HG03135 (cell line): ENCODE data around the gene ARHGAP25.

ENCODE experiments used
- ATAC-seq: cut with Tn5 transposase; IDR thresholded peaks from one replicate; pipeline ENCODE4 v1.9.1; 2021; ENCODE audit warnings: mild to moderate bottlenecking, moderate library complexity; ENCODE audit not compliant: unreplicated experiment

ARHGAP25 gene, protein sequence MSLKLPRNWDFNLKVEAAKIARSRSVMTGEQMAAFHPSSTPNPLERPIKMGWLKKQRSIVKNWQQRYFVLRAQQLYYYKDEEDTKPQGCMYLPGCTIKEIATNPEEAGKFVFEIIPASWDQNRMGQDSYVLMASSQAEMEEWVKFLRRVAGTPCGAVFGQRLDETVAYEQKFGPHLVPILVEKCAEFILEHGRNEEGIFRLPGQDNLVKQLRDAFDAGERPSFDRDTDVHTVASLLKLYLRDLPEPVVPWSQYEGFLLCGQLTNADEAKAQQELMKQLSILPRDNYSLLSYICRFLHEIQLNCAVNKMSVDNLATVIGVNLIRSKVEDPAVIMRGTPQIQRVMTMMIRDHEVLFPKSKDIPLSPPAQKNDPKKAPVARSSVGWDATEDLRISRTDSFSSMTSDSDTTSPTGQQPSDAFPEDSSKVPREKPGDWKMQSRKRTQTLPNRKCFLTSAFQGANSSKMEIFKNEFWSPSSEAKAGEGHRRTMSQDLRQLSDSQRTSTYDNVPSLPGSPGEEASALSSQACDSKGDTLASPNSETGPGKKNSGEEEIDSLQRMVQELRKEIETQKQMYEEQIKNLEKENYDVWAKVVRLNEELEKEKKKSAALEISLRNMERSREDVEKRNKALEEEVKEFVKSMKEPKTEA

DNA sequence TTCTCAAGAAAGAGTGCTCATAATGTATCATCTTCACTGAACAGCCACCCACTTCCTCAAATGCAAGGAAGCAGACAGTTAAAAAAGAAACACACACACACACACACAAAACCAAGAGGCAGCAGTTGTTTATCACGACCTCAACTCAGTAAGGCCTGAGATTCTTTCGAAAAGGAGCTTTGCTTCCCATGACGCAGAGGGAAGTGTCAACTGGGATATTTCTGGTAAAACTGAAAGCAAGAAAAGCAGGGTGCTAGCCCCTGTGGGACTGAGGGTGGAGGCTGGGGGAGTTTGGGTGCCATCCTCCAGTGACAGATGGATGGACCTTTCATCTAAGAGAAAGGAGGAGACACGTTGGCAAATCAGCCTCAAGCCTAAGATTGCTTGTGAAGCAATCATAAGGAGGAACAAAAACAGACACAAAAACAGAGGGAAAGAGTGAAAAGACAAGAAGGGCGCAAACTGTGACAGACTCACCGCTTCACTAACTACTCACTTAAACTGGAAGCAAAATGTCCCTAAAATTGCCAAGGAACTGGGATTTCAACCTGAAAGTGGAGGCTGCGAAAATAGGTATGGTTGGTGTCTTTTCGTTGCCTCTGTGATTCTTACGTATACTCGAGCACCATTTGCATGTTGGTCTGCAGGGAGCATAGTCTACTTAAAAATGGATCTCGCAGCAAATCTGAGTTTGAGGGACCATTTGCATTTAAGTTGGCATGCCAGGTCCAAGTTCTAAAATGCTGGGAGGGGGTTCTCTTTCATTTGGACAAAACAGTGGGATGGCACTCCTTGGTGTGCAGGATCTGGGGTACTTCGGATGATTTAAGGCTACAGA is at the start of gene ARHGAP25:
TSS of gene ARHGAP25 (plus strand) at position 124 of the 838 bp plus-strand sequence. CDS start at position 513, 389 bp downstream.
- peak; percentile 51 for ATAC-seq

DNA sequence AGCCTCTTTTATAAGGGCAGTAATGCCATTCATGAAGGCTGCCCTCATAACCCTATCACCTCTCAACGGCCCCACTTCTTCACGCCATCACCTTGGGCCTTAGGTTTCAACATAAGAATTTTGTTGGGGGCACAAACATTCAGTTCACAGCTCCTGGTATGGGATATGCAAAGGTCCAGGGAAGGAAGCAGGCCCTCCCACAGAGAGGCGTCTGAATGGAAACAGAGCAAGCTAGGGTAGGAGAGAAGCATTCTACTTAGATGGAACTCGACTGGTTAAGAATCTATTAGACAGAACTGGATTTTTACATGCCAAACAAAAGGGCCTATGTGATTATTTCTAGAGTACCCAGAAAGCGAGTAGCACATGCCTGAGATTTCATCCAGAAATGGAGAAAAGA is 48.4 kb upstream of the ARHGAP25 start:
- ATAC-seq, result no peak

DNA sequence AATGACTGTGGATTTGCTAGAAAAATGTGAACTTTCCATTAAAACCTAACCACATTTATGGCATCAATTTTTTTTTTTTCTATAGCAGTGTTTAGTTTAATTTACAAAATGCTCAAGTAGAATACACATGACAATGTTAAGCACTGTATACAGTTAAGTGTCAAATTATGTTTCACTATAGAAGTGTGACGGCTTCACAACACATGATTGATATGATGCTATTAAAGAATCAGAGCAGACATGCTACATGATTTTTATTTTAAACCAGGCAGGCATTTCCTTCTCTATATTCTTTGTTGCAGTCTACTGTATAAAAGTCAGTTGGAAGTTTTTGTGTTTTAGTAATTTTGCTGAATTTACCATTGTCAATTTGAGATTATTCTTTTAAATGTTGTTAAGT is 47.6 kb upstream of the ARHGAP25 start:
- no peak for ATAC-seq

DNA sequence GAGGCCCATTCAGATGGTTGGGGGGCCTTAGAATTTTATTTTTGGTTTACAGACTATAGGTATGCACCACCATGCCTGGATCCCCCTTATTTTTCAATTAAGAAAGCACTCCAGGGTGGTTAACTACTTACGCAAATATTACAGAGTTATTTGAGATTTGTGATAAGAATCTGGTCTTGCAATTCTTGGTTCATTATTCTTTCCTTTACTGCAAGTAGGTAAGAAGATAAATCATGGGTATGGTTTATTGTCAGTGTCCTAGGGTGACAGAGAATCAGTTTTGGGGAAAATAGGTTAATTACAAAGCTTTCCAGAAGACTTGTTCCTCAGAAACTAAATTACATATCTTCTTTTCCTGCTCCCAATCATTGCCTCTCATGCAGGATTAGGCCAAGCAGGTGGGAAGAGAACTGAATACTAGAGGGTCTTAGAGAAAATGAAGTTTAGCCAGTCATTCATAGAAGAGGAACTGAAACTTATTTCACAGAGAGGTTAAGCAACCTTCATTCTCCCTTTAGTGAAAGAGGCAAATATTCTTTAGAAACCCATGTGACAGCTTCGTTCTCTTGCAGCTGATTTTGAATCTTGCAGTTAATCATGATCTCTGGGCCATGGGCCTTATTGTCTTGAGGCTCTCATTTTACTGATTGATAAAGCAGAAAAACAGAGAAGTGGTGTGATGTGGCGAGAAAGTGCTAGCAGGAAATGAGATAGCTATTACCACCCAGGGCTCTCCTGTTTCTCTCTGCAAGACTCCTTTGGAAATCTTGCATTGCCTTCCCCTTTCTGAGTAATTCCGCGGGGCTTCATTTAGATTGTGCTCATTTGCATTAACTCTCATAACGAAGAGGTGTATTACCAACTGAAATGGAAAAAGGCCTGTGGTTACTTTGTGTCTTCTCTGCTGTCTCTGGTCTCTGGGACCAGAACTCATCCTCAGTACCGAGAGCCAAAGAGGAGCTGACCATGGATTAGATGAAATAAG is 44.8 kb upstream of the ARHGAP25 start:
- peak; percentile 93 for ATAC-seq

DNA sequence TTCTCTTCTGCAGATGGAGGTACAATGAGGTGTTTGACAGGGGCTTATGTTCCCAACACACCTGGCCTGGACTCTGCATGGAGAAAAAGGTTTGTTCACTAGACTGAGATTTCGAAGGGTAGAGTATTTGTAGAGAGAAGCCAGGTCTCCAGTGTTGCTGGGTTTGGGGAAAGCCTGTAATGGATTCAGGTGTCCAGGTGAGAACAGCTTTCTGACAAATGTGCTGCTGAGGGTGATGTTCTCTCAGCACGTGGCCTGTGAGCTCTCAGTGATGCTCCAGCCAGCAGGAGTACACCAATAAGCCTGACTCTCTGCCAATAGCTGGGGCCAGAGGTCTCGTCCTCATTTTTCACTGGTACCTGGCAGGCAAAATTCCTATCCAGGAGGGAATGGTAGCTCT is 43.8 kb upstream of the ARHGAP25 start:
- ATAC-seq, result no peak

DNA sequence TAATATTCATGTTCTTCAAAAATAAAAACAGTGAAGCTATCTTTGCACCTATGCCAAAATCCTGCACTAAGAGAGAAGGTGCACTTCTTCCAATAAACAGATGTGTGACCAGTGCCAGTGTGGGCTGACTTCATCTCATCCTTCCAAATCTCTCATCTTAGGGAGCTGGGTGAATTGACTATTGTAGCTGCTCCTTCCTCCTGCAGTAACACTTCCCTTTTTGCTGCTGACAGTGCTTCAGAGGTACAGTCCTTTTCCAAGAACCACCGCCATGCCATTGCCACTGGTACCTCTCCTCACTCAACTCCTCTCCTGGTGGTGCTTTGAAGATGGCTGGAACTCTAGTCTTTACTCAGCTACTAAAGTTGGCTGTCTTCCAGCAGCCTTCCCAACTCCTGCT is 42.1 kb upstream of the ARHGAP25 start:
- no peak for ATAC-seq

DNA sequence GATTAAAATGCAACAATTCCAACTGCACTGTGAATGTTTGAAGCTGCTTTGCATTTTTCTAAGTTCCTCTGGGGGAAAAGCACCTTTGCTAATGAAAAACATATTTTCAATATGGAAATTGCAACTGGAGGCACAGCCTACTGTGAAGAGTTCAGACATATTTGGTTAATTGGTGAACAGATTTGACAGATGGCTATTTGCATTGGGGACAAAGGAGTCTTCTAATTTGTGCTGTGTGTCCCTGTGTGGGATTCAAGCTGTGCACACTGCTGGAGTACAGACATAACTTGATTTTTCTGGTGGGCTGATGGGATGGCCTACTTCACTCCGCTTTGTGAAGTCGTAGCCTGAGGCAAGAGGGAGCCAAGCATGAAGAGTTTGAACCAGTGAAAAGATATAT is 40.7 kb upstream of the ARHGAP25 start:
- no peak for ATAC-seq

DNA sequence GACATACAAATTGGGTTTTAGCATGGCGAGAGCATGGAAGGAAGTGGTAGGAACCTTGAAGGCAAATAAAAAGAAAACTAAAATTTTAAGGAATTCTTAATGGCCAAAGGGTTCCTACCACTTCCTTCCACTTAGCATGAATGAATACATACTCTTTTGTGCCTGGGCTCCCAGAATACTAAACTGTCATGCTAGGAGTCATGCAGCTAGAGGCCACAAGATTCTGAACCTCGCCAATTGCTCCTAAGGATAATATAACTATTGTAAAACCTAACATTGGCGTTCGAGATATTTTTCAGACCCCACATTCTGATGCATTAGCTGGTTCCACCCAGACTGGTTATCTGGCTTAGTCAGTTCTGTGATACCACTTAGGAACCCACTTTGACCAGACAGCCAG is 38.6 kb upstream of the ARHGAP25 start:
- no peak for ATAC-seq

DNA sequence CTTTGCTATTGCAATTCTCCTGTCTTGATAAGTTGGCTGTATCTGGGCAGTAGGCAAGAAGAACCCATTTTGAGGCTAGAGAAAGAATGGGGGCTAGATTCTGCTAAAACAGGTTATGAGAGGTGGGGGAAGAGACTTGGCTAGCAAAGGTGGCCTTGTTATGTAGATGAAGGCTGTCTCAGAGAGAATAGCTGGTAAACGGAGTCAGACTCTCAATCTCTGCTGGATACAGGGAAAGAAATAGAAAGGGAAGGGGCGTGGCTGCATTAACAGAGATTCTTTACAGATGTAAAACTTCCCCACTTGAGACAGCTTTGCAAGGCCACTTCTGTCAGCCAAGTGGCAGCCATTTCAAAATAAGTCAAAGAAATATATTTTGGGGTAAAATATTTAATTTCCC is 38.1 kb upstream of the ARHGAP25 start:
- no peak for ATAC-seq

DNA sequence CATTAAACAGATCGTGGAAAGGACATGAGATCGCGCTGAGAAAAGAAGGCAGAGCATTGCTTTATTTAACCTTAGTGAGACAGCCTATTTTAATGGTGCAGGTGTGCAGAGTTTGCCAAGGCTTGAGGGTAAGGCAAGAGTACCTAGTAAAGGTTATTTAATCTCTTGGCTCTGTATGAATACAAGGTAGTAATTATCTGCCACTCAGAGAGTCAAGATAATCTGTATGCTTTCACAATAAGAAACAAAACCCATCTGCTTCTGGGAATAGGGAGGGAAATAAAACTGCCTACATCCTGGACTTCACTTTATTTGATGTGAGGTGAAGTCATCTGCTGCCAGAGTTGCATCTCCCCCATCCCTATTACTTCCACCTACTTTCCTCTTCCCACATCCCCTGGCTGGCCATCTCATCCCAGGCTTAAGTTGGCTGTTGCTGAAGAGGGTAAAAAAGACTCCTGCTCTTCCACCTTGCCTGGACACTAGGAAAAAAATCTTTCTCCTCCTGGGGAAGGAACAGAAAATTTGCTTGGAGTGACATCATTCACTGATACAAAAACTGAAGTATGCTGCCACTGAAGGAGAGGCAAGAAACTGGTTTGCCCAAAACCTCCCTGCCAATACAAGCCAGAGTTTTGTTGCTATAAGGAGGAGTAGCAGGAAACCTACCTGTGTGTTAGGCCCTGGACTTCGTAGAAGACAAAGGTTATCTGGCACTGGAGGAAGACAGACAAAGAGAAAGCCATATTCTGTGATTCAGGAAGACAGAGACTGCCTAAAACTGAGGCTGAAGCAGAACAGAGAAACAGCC is 35.8 kb upstream of the ARHGAP25 start:
- ATAC-seq, result no peak

DNA sequence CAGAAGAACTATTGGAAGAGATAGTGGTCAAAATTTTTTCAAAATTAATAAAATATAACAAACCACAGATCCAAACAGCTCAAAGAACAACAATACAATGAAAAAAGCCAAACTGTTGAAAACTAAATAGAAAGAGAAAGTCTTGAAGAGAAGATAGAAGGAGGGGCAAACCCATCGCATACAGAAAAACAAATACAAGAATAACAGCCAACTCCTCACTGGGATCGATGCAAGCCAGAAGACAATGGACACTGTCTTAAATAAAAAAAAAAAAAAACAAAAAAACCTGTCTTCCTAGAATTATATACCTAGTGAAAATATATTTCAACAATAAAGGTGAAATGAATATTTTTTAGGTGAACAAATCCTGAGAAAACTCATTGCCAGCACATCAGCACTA is 34.1 kb upstream of the ARHGAP25 start:
- no peak for ATAC-seq

DNA sequence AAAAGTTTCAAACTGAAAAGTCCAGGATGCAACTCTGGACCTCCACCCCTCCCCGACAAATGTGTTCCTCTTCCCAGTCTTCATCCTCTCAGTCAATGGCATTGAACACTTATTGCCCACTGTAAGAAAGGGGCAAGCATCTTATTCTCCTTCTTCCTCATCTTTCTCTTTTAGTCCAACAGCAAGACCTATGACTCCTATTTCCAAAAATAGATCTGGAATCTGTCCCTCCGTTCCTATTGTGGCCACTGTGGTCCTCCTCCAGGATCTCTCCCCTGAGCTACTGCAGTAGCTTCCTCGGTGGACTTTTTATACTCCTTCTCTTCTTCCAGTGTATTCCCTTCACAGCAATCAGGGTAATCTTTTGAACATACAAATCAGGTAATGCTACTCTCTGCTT is 28.0 kb upstream of the ARHGAP25 start:
- ATAC-seq, result no peak

DNA sequence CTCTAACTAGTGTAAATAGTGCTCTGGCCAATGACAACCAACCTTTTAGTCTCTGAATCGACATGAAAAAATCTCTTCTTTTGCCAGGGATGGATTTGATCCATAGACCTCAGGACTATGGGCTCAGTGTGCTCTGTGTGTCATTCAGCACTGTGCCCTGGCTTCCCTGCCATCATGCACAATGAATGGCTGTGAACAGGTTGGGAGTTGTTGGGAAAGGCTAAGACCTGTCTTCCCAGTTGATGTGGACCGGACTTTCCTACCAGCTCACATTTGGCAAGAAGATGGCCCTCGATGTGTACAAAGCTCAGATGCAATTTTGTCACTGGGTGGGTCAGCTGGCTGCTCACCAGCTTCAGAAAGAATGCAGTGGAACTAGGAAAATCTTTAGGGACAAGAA is 26.0 kb upstream of the ARHGAP25 start:
- ATAC-seq, result no peak

DNA sequence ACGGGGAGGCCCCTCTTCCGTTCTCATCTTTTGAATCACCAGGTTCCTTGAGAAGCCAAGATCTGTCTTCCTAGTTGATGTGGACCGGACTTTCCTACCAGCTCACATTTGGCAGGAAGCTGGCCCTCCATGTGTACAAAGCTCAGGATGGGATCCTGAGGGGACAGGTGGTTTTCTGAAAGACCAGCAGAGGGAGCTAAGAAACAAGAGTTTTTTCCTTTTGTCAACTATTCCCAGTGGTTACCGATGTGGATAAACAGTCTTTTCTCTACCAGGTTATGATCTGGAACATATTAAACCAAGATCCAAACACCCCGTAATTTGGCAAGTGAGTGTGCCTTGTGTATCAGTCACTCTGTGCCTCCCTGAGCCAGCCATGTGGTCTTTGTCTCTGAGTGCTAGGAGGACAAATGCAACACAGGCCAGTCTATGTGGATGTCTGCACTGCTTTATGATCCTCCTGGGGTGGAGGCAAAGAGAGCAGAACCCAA is 25.1 kb upstream of the ARHGAP25 start:
- no peak for ATAC-seq

DNA sequence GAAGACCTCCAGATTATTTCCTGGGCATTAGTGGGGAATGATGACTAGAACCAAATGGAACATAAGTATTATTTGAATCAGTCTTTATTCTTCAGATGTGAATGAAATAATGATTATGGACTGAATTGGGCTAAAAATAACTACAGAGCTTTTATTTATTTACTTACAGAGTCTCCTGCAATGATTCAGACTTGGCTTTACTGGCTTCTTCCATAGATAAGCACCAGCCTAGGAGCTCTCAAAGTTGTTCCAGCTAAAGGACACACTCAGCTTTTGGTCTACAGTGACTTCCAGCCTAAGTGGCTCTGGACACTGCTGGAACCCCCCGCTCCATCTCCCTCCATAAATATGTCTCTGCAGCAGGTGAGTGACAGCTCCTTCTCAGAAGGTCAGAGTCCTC is 24.3 kb upstream of the ARHGAP25 start:
- ATAC-seq, result no peak

DNA sequence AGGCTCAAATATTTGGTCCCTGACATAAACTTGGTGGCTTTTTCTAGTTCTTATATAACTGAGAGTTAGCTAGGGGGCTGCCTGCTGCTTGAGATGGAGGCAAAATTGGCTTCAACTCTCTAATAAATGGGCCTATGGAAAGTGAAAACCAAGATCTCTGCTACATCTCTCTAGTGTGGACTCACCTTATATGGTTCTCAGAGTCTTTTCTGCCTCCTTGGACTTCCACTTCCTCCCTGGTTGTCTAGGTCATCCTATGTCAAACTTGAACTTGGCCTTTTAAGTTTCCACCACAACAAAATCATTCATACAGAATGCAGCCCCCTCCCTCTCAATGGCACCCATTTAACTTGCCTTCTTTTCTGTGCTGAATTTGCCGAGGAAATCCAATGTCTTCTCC is 23.9 kb upstream of the ARHGAP25 start:
- ATAC-seq, result no peak

DNA sequence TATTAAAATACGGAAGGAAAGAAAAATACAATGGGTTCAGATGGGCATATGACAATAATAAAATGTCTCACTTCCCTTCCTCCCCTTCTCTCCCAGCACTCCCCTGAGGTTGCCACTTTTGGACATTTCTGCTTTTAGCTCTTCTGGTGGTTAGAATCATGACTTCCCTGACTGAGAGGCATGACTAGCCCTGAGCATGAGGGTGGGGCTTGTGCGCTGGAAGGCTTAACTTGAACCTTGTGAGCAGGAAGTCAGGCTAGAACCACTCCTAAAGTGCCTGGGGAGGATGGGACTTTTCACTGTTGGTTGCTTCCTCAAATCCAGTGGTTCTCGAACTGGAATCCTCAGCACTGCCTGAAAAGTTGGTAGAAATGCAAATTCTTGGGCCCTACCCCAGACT is 19.7 kb upstream of the ARHGAP25 start:
- peak; percentile 66 for ATAC-seq

DNA sequence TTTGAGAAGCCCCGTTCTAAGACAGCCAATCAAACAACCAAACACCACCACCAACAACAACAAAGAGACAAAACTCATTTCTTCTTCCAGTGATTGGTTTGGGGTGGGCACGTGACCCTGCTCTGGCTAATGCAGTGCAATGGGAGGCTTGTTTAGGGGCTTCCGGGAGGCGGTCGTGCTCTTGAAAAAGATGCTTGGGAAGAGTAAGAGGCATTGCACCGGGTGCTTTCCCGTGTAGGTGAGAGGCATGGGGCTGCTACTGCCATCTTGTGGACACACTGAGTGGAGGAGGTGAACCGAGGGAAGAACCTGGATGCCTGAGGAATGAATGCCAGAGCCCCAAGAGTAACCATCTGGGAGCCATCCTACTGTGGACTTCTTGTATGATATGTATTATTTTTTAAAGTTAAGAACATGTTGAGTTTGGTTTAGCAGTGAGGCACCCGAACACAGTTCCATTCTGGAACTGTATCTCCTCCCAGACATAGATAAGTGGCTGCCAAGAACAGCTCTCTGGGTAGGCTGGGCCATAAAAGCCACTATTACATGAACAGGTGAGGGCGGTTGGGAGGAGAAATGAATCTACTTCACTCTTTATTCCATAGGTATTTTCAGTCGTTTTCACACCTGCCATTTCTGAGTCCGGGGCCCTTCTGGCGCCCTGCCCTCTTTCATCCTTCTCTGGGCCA is 19.1 kb upstream of the ARHGAP25 start:
- ATAC-seq, result peak; percentile 33
